ENCODE measurements around the gene CHPT1. TPM values are rescaled to one million over a fixed set of nuclear protein-coding genes. Genes with fewer than 3 reads are reported as not detected.
A peak's percentile ranks its signal among the peaks of the same experiment; 100 is the strongest.

CHPT1 gene
- total and polyA plus RNA-seq, 9 of the 15 experiments (the other 6 are each of a cell fraction or from before 2014, with no cell fraction given): 15.3 to 210 (median 91.9) TPM

- TF ChIP-seq, protein P1, sequence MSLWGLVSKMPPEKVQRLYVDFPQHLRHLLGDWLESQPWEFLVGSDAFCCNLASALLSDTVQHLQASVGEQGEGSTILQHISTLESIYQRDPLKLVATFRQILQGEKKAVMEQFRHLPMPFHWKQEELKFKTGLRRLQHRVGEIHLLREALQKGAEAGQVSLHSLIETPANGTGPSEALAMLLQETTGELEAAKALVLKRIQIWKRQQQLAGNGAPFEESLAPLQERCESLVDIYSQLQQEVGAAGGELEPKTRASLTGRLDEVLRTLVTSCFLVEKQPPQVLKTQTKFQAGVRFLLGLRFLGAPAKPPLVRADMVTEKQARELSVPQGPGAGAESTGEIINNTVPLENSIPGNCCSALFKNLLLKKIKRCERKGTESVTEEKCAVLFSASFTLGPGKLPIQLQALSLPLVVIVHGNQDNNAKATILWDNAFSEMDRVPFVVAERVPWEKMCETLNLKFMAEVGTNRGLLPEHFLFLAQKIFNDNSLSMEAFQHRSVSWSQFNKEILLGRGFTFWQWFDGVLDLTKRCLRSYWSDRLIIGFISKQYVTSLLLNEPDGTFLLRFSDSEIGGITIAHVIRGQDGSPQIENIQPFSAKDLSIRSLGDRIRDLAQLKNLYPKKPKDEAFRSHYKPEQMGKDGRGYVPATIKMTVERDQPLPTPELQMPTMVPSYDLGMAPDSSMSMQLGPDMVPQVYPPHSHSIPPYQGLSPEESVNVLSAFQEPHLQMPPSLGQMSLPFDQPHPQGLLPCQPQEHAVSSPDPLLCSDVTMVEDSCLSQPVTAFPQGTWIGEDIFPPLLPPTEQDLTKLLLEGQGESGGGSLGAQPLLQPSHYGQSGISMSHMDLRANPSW (CRISPR knock-in tag; IDR thresholded peaks at IDR 0.05): no peak
- TF ChIP-seq, protein P2, sequence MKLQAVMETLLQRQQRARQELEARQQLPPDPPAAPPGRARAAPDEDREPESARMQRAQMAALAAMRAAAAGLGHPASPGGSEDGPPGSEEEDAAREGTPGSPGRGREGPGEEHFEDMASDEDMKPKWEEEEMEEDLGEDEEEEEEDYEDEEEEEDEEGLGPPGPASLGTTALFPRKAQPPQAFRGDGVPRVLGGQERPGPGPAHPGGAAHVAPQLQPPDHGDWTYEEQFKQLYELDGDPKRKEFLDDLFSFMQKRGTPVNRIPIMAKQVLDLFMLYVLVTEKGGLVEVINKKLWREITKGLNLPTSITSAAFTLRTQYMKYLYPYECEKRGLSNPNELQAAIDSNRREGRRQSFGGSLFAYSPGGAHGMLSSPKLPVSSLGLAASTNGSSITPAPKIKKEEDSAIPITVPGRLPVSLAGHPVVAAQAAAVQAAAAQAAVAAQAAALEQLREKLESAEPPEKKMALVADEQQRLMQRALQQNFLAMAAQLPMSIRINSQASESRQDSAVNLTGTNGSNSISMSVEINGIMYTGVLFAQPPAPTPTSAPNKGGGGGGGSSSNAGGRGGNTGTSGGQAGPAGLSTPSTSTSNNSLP (IDR thresholded peaks at IDR 0.05; ENCODE audit: borderline replicate concordance, low read depth, low read length): peak; percentile 86; the same call in 1 of the 2 replicates
- peak; percentile 54 to 80 for TF ChIP-seq RAD21 (CRISPR knock-in tag; conservative IDR thresholded peaks at IDR 0.05 in 1 of 2, IDR thresholded peaks at IDR 0.05 in 1 of 2)
- no peak for TF ChIP-seq ZNF165 (CRISPR knock-in tag; IDR thresholded peaks at IDR 0.05; ENCODE audit: borderline replicate concordance)
- TF ChIP-seq, protein P3, sequence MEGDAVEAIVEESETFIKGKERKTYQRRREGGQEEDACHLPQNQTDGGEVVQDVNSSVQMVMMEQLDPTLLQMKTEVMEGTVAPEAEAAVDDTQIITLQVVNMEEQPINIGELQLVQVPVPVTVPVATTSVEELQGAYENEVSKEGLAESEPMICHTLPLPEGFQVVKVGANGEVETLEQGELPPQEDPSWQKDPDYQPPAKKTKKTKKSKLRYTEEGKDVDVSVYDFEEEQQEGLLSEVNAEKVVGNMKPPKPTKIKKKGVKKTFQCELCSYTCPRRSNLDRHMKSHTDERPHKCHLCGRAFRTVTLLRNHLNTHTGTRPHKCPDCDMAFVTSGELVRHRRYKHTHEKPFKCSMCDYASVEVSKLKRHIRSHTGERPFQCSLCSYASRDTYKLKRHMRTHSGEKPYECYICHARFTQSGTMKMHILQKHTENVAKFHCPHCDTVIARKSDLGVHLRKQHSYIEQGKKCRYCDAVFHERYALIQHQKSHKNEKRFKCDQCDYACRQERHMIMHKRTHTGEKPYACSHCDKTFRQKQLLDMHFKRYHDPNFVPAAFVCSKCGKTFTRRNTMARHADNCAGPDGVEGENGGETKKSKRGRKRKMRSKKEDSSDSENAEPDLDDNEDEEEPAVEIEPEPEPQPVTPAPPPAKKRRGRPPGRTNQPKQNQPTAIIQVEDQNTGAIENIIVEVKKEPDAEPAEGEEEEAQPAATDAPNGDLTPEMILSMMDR (IDR thresholded peaks at IDR 0.05 in 2 of 3, conservative IDR thresholded peaks at IDR 0.05 in 1 of 3; ENCODE audit: insufficient read depth in 2 of 3, low read depth in 1 of 3, low read length in 3 of 3): peak; percentile 68 to 85 (median 68)
Measured at GRCh38 chr12:101759396-101760047, 62.1 kb downstream of the CHPT1 start (continued).

Data from K562 (cell line).